CD14-positive monocyte (primary cell): Measurements from ENCODE around the gene IGFBP7. TPM values are rescaled to one million over a fixed set of nuclear protein-coding genes. Genes with fewer than 3 reads are reported as not detected.

ENCODE experiments used
- DNase-seq, 3 donors: peaks; one replicate each; pipeline ENCODE4 v3.0.0-alpha.2; 2011 to 2022
- H2AFZ ChIP-seq: 2 replicates; pipeline ENCODE4 v1.6.0; 2012; ENCODE audit warnings: mild to moderate bottlenecking, low read depth, low read length, inconsistent platforms; ENCODE audit not compliant: insufficient read depth, poor library complexity, severe bottlenecking
- H3K27ac ChIP-seq, 2 donors: 1 replicate in 1 of 2; 2 replicates in 1 of 2; pipeline ENCODE4 v1.5.1; 2012 to 2013; ENCODE audit warnings: low read length in 2 of 2, control low read depth in 1 of 2, inconsistent platforms in 1 of 2, low read depth in 1 of 2, mild to moderate bottlenecking in 1 of 2
- H3K27me3 ChIP-seq, 2 donors: one replicate each; pipeline versions ENCODE4 v1.6.0 to v1.6.1; 2011 to 2013; ENCODE audit warnings: low read length in 2 of 2; ENCODE audit not compliant: control insufficient read depth in 2 of 2, insufficient read depth in 2 of 2
- H3K36me3 ChIP-seq, 2 donors: replicated peaks in 1 of 2; 1 replicate in 1 of 2; 2 replicates in 1 of 2; pipeline versions ENCODE4 v1.5.1 to v1.6.1; 2012 to 2013; ENCODE audit warnings: low read length in 2 of 2, control low read depth in 1 of 2, inconsistent platforms in 1 of 2, mild to moderate bottlenecking in 1 of 2; ENCODE audit not compliant: insufficient read depth in 2 of 2, control insufficient read depth in 1 of 2
- H3K4me1 ChIP-seq, 2 donors: 1 replicate in 1 of 2; 2 replicates in 1 of 2; pipeline versions ENCODE4 v1.5.1 to v1.6.1; 2012 to 2013; ENCODE audit warnings: low read length in 2 of 2, control low read depth in 1 of 2, inconsistent platforms in 1 of 2, mild to moderate bottlenecking in 1 of 2, moderate library complexity in 1 of 2; ENCODE audit not compliant: insufficient read depth in 2 of 2, control insufficient read depth in 1 of 2
- H3K4me2 ChIP-seq: replicated peaks from 2 replicates; pipeline ENCODE3; 2012; ENCODE audit warnings: low read length, moderate library complexity, mild to moderate bottlenecking; ENCODE audit not compliant: poor library complexity, severe bottlenecking; ENCODE audit errors: extremely low read depth
- H3K4me3 ChIP-seq, 3 experiments: fragments of 200-600 bp in 1 of 3; sonication (generic) in 1 of 3; replicated peaks in 1 of 3; 1 replicate in 2 of 3; 2 replicates in 1 of 3; pipeline ENCODE4 v1.5.1; 2011 to 2013; ENCODE audit warnings: low read length in 3 of 3, mild to moderate bottlenecking in 3 of 3, control low read depth in 2 of 3, low read depth in 2 of 3, inconsistent platforms in 1 of 3, moderate library complexity in 1 of 3
- H3K79me2 ChIP-seq: 2 replicates; pipeline ENCODE4 v1.6.0; 2012; ENCODE audit warnings: mild to moderate bottlenecking, control low read depth, inconsistent platforms, low read length, moderate library complexity; ENCODE audit not compliant: insufficient read depth
- H3K9ac ChIP-seq: 2 replicates; pipeline ENCODE4 v1.6.0; 2017; ENCODE audit warnings: low read length, mild to moderate bottlenecking; ENCODE audit not compliant: insufficient read depth, poor library complexity, severe bottlenecking
- H3K9me3 ChIP-seq, 2 donors: replicated peaks in 1 of 2; 1 replicate in 1 of 2; 2 replicates in 1 of 2; pipeline versions ENCODE4 v1.5.1 to v1.6.1; 2012 to 2013; ENCODE audit warnings: low read length in 2 of 2, control low read depth in 1 of 2; ENCODE audit not compliant: control insufficient read depth in 1 of 2, insufficient read depth in 1 of 2
- H4K20me1 ChIP-seq: 2 replicates; pipeline ENCODE4 v1.6.0; 2012; ENCODE audit warnings: mild to moderate bottlenecking, low read length, control low read depth, moderate library complexity; ENCODE audit not compliant: insufficient read depth
- H3K27ac Mint-ChIP-seq, 7 donors: one replicate each; pipeline ENCODE4 v1.8.0; 2020; ENCODE audit warnings: mild to moderate bottlenecking in 7 of 7, mixed read lengths in 7 of 7, moderate library complexity in 6 of 7, inconsistent platforms in 2 of 7
- H3K27me3 Mint-ChIP-seq, 3 donors: one replicate each; pipeline ENCODE4 v1.8.0; 2021 to 2022; ENCODE audit warnings: low read depth in 3 of 3, mild to moderate bottlenecking in 3 of 3, mixed read lengths in 3 of 3, moderate library complexity in 3 of 3, inconsistent platforms in 1 of 3
- H3K36me3 Mint-ChIP-seq, 2 donors: one replicate each; pipeline ENCODE4 v1.8.0; 2020; ENCODE audit warnings: mixed read lengths in 2 of 2, inconsistent platforms in 1 of 2, mild to moderate bottlenecking in 1 of 2
- H3K4me1 Mint-ChIP-seq: one replicate; pipeline ENCODE4 v1.8.0; 2020; ENCODE audit warnings: mild to moderate bottlenecking, mixed read lengths
- H3K4me3 Mint-ChIP-seq, 2 donors: one replicate each; pipeline ENCODE4 v1.8.0; 2020; ENCODE audit warnings: mild to moderate bottlenecking in 2 of 2, mixed read lengths in 2 of 2, moderate library complexity in 1 of 2
- H3K9me3 Mint-ChIP-seq, 7 donors: one replicate each; pipeline ENCODE4 v1.8.0; 2020 to 2022; ENCODE audit warnings: mixed read lengths in 7 of 7, mild to moderate bottlenecking in 6 of 7, moderate library complexity in 6 of 7, inconsistent platforms in 2 of 7
- WGBS: methylation state at CpG from one replicate; pipeline ENCODE4 v1.1.5; 2013; ENCODE audit warnings: missing lambda C conversion rate; ENCODE audit not compliant: insufficient coverage; 5-methylcytosine and 5-hydroxymethylcytosine counted together
- intact Hi-C, 2 donors: fragments of 100-400 bp; cut with micrococcal nuclease; formaldehyde crosslinking; loops; one replicate each; pipeline versions ENCODE4 v1.15.0 to v1.15.1; 2023
- polyA plus RNA-seq, 3 donors: library from polyadenylated mRNA; depleted of rRNA in 1 of 3; unstranded in 2 of 3; stranded (reverse) in 1 of 3; fragments of 300-500 nt in 2 of 3; fragments of >200 nt in 1 of 3; fragmentation: Illumina TruSeq in 2 of 3; gene quantifications; 1 replicate in 2 of 3; 2 replicates in 1 of 3; pipeline ENCODE4 v1.2.3, GENCODE V29; 2012 to 2021
- TF ChIP-seq, protein P1 (sequence below): fragments of 200-600 bp; IDR thresholded peaks from one replicate; pipeline ENCODE4 v1.8.0; 2022; ENCODE audit warnings: antibody characterized with exemption, mild to moderate bottlenecking

Gene IGFBP7
- polyA plus RNA-seq, 3 donors = 23.1 to 53.1 (median 46.9) TPM

DNA sequence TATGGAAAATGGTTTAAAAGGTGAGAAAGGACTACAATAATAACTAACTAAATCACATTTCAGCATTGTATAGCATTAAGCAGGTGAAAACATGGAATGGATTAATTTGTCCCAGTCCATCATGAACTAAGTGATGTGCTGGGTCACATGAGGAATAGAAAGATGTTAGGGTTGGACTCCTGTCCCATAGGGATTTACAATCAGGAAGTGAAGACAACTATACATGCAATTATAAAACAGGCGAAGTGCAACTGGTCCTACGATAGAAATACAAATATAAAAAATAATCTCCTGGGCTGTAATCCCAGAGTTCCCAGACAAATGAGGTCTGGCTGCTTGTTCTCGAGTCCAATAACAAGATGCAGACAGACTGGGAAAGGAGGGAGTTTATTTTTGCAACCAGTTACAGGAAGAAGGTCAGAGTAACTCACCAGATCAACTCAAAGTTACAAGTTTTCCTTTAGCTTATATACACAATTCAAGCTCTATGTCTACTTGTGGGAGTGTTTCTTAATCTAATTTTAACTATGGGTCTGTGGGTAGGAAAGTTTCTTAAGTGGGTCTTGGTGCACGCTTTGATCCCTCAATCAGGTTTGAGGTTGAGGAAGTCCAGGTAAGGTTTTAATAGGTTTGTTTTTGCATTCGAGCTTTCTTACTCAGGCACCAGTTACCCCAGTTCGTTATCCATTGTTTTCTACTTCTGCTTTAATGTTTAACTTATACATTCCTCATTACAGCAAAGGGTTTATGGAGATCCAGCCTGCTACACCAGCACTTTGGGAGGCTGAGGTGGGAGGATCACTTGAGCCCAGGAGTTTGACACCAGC lies 50.1 kb downstream of the IGFBP7 start:
- Histone ChIP-seq H4K20me1 (no peaks in the 10 kb centered on the region), H3K9ac (no peak overlapping the region), H2AFZ (no peak overlapping the region), H3K9me3 (no peaks in the 10 kb centered on the region), H3K36me3 (no peaks in the 10 kb centered on the region), H3K4me1 (no peaks in the 10 kb centered on the region), H3K27ac (no peak overlapping the region), H3K27me3 (no peaks in the 10 kb centered on the region), H3K4me3 (no peak overlapping the region), H3K4me2 (no peak overlapping the region), H3K79me2 (peaks cover 60% of the 10 kb centered on the region)
- intact Hi-C loops = no loop called here
- peaks cover 3% of the 10 kb centered on the region for H3K4me1 Mint-ChIP-seq
- H3K27me3 Mint-ChIP-seq = no peaks in the 10 kb centered on the region
- H3K9me3 Mint-ChIP-seq = peaks cover 0 to 2% (median 0%) of the 10 kb centered on the region in 7 donors
- peaks cover 3 to 17% of the 10 kb centered on the region in 2 donors for H3K36me3 Mint-ChIP-seq
- DNase-seq = no peak
- no peak overlapping the region for H3K4me3 Mint-ChIP-seq
- no CpG with 5 or more reads among the region's 6 CpGs for WGBS
- peak overlapping the region in 3 of 7 donors; percentile 19 to 42 (median 25) for H3K27ac Mint-ChIP-seq
- TF ChIP-seq, protein P1, sequence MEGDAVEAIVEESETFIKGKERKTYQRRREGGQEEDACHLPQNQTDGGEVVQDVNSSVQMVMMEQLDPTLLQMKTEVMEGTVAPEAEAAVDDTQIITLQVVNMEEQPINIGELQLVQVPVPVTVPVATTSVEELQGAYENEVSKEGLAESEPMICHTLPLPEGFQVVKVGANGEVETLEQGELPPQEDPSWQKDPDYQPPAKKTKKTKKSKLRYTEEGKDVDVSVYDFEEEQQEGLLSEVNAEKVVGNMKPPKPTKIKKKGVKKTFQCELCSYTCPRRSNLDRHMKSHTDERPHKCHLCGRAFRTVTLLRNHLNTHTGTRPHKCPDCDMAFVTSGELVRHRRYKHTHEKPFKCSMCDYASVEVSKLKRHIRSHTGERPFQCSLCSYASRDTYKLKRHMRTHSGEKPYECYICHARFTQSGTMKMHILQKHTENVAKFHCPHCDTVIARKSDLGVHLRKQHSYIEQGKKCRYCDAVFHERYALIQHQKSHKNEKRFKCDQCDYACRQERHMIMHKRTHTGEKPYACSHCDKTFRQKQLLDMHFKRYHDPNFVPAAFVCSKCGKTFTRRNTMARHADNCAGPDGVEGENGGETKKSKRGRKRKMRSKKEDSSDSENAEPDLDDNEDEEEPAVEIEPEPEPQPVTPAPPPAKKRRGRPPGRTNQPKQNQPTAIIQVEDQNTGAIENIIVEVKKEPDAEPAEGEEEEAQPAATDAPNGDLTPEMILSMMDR = no peak

DNA sequence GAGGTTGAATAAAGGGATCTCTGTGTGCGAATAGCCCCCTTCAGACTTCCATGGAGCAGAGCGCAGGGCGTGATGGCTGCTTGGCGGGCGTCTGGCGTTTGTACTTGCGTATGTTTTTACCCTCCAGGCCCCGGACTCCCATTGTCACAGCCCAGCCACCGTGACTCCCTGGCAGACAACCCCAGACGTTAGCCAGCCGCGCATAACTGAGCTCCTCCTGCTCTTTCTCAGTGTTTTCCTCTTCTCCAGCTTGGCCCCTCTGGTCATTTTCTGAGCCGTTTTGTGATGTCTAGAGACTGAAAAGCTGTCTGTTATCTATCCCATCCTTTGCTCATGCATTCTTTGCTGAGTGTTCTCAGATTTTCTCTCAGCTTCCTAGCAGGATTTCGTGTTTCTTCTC lies 54.3 kb downstream of the IGFBP7 start:
- H3K79me2 ChIP-seq = peaks cover 47% of the 10 kb centered on the region
- peaks cover 16% of the 10 kb centered on the region for H3K4me1 Mint-ChIP-seq

More for the DNA sequence above, 54.3 kb downstream of the IGFBP7 start:
- intact Hi-C loops = no loop called here
- Histone ChIP-seq H3K9me3 (no peaks in the 10 kb centered on the region), H4K20me1 (no peaks in the 10 kb centered on the region), H3K9ac (no peak overlapping the region), H3K27me3 (no peaks in the 10 kb centered on the region), H3K36me3 (no peaks in the 10 kb centered on the region), H3K4me3 (no peak overlapping the region), H3K4me2 (no peak overlapping the region), H3K4me1 (peaks cover 14 to 15% of the 10 kb centered on the region in 2 donors), H3K27ac (no peak overlapping the region), H2AFZ (no peak overlapping the region)
- 88% methylated on average over 14 of the region's 14 CpGs for WGBS
- no peak for DNase-seq
- Mint-ChIP-seq H3K9me3 (peaks cover 0 to 6% (median 0%) of the 10 kb centered on the region in 7 donors), H3K27ac (peak overlapping the region in 1 of 7 donors; percentile 13), H3K4me3 (no peak overlapping the region), H3K27me3 (peaks cover 0 to 2% (median 0%) of the 10 kb centered on the region in 3 donors), H3K36me3 (peaks cover 5 to 26% of the 10 kb centered on the region in 2 donors)
- TF ChIP-seq, protein P1 = no peak
